Stomach (tissue), 4 donors: ENCODE measurements around the gene AKAP13.

Source experiments
- POLR2AphosphoS5 ChIP-seq, 3 donors: sonication (generic); formaldehyde crosslinking; IDR thresholded peaks; one replicate each; pipeline ENCODE4 v1.6.1; 2016; ENCODE audit warnings: antibody characterized with exemption in 3 of 3
- TF ChIP-seq, protein P1 (sequence below), 7 experiments: fragments of 450-650 bp in 4 of 7; fragments of 200-600 bp in 3 of 7; sonication (generic) in 3 of 7; IDR thresholded peaks; one replicate each; pipeline ENCODE4 v1.5.1; 2016 to 2019; ENCODE audit warnings: antibody characterized with exemption in 7 of 7, control low read depth in 2 of 7, mild to moderate bottlenecking in 1 of 7

DNA sequence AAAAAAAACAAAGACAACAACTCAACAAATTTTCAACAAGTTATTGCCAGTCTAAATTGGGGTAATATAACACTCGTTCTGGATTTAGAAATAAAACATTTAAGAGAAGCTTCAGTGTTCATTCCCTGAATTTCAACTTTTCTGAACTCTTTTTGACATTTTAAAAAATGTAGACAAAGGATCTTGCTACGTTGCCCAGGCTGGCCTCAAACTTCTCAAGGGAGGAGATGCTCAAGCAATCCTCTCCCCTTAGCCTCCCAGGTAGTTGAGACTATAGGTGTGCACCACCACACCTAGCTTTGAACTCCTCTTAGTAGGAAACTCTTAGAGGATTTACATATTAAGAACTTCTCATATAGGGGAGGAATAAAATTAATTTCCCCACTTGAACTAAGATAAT is 91.9 kb downstream of the AKAP13 start:
- TF ChIP-seq, protein P1, sequence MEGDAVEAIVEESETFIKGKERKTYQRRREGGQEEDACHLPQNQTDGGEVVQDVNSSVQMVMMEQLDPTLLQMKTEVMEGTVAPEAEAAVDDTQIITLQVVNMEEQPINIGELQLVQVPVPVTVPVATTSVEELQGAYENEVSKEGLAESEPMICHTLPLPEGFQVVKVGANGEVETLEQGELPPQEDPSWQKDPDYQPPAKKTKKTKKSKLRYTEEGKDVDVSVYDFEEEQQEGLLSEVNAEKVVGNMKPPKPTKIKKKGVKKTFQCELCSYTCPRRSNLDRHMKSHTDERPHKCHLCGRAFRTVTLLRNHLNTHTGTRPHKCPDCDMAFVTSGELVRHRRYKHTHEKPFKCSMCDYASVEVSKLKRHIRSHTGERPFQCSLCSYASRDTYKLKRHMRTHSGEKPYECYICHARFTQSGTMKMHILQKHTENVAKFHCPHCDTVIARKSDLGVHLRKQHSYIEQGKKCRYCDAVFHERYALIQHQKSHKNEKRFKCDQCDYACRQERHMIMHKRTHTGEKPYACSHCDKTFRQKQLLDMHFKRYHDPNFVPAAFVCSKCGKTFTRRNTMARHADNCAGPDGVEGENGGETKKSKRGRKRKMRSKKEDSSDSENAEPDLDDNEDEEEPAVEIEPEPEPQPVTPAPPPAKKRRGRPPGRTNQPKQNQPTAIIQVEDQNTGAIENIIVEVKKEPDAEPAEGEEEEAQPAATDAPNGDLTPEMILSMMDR (IDR thresholded peaks at IDR 0.05), result no peak
- no peak for TF ChIP-seq POLR2AphosphoS5 (IDR thresholded peaks at IDR 0.05)
